Esophagus (tissue), 2 donors: ENCODE measurements around the gene PSMD9. TPM values are rescaled to one million over a fixed set of nuclear protein-coding genes. Genes with fewer than 3 reads are reported as not detected.
"Not testable (repeated sequence)": the region's sequence is repeated elsewhere in the genome, so short reads cannot be mapped to it uniquely, and the experiment has no call there.

ENCODE experiments used
- H3K27ac ChIP-seq, 2 donors: one replicate each; pipeline ENCODE4 v1.5.1; 2013; ENCODE audit warnings: low read depth in 2 of 2, mild to moderate bottlenecking in 2 of 2, inconsistent platforms in 1 of 2, low read length in 1 of 2, moderate library complexity in 1 of 2
- H3K27me3 ChIP-seq, 2 donors: one replicate each; pipeline ENCODE4 v1.6.1; 2013; ENCODE audit warnings: low read length in 2 of 2, control low read depth in 1 of 2, mild to moderate bottlenecking in 1 of 2; ENCODE audit not compliant: insufficient read depth in 2 of 2, control insufficient read depth in 1 of 2
- H3K36me3 ChIP-seq, 2 donors: one replicate each; pipeline ENCODE4 v1.6.1; 2013; ENCODE audit warnings: low read length in 1 of 2; ENCODE audit not compliant: control insufficient read depth in 2 of 2, insufficient read depth in 2 of 2
- H3K4me1 ChIP-seq, 2 donors: one replicate each; pipeline ENCODE4 v1.6.1; 2013; ENCODE audit warnings: low read length in 1 of 2; ENCODE audit not compliant: control insufficient read depth in 2 of 2, insufficient read depth in 2 of 2
- H3K4me3 ChIP-seq, 2 donors: one replicate each; pipeline ENCODE4 v1.5.1; 2013; ENCODE audit warnings: low read length in 2 of 2, mild to moderate bottlenecking in 2 of 2, low read depth in 1 of 2, moderate library complexity in 1 of 2
- H3K9me3 ChIP-seq, 2 donors: one replicate each; pipeline ENCODE4 v1.6.1; 2013; ENCODE audit warnings: mild to moderate bottlenecking in 2 of 2, low read depth in 1 of 2, low read length in 1 of 2, moderate library complexity in 1 of 2; ENCODE audit not compliant: control insufficient read depth in 2 of 2, insufficient read depth in 1 of 2
- WGBS, 2 donors: extraction: QIAGEN DNeasy Blood & Tissue Kit; methylation state at CpG; one replicate each; pipeline ENCODE4 v1.1.7; 2013; 5-methylcytosine and 5-hydroxymethylcytosine counted together
- polyA plus RNA-seq, 2 donors: library from polyadenylated mRNA; stranded (reverse); fragments of 200-250 nt; gene quantifications; one replicate each; pipeline ENCODE4 v1.2.3, GENCODE V29; 2013
- donor health status: healthy with polysubstance abuse.
- donor health status: Bipolar disorder and iron deficiency.

PSMD9 gene, protein sequence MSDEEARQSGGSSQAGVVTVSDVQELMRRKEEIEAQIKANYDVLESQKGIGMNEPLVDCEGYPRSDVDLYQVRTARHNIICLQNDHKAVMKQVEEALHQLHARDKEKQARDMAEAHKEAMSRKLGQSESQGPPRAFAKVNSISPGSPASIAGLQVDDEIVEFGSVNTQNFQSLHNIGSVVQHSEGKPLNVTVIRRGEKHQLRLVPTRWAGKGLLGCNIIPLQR
- 10 to 100 TPM; 18.3 to 88.2 TPM for polyA plus RNA-seq

DNA sequence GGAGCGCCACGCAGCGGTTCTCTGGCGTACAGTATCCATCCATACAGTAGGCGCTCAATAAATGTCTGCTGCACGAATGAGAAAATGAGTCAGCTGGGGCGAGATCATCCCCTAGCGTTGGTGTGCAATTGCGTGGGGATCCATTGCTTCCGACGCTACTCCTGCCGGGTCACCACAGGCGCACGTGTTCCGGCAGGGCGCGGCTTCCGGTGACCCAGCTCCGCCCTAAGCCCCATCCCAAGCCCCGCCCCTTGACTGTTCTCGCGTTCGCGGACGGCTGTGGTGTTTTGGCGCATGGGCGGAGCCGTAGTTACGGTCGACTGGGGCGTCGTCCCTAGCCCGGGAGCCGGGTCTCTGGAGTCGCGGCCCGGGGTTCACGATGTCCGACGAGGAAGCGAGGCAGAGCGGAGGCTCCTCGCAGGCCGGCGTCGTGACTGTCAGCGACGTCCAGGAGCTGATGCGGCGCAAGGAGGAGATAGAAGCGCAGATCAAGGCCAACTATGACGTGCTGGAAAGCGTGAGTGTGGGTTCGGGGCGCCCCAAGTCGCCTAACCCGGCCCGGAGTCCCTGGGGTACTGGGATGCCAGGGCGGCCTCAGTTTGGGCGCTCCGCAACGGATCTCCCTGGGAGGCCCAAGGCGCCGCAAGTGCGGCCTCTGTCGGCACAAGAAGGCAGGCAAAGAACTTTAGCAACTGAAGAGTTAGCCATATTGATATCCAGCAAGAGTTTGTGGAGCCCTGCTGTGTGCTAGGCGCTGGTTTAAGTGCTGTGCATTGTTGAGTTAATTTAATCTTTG, at the start of gene PSMD9:
Gene PSMD9 (plus strand): TSS at position 313 of the 796 bp plus-strand sequence. CDS start 67 bp downstream, at position 380.
- Histone ChIP-seq H3K36me3 (peaks cover 0 to 3% of the 10 kb centered on the region in 2 donors), H3K27ac (peak within 1 kb of the TSS; percentile 97 to 99), H3K4me3 (peak within 1 kb of the TSS; percentile 77), H3K9me3 (no peaks in the 10 kb centered on the region), H3K27me3 (no peaks in the 10 kb centered on the region), H3K4me1 (peaks cover 0 to 2% of the 10 kb centered on the region in 2 donors)
- WGBS, 2 donors, result 0 to 1% methylated on average over 67 of the region's 67 CpGs

DNA sequence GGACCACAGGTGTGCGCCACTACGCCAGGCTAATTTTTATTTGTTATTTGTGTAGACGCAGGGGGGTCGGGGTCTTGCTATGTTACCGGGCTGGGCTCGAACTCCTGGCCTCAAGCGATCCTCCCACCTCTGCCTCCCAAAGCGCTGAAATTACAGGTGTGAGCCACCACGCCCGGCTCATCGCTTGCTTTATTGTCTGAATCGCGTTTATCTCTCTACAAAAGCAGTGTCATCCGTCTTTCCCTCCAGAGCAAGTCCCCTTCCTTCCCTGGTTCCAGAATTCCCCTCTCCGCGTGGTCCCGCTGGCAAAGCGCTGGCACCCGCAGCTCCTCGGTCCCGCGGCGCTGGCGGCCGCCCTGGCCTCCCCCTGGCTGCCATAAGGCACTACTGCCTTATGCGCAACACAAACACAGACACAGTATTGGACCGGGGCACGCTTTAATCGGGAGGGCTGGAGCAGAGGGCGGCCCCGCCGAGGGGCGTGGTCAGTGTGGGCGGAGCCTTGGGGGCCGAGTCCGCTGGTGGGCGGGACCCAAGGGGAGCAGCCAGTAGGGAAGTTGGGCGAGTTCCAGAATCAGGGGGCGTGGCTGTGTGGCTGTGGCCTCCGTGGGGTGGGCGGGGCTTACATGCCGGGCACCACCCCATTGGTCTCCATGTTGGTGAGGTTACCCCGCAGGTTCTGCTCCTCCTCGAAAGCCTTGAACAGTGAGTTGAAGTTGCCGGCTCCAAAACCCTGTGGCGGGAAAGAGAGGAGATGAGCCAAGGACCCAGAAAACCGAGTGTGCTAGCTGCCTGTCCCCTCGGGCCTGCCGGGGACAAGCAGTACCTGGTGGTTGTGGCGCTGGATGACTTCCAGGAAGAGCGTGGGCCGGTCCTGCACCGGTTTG, 49.2 kb upstream of the PSMD9 start:
- Histone ChIP-seq H3K27me3 (no peaks in the 10 kb centered on the region), H3K27ac (peak overlapping the region; percentile 50 to 79)
- WGBS, 2 donors, result 12% methylated on average over 52 to 53 of the region's 53 CpGs

DNA sequence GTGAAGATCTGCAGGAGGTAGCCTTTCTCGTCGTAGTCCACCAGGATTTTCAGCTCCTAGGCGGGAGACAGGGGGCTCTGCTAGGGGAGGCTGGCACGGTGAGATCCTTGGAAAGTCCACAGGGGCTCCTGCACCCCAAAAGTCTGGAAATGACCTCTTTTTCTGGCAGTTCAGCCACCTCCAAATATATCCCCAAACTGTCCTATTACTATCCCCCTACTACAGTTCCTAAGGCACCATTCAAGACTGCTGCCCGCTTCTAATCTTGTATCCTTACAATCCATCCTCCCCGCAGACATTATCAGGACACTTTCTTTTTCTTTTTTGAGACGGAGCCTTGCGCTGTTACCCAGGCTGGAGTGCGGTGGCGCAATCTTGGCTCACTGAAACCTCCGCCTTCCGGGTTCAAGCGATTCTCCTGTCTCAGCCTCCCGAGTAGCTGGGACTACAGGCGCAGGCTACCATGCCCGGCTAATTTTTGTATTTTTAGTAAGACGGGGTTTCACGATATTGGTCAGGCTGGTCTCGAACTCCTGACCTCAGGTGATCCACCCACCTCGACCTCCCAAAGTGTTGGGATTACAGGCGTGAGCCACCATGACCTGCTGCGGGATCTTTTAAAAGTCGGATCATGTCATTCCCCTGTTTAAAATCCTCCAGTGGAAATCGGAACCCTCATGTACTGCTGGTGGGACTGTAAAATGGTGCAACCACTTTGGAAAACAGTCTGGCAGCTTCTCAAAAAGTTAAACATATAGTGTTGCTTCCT, 48.4 kb upstream of the PSMD9 start:
- Histone ChIP-seq H3K36me3 (no peaks in the 10 kb centered on the region), H3K4me1 (no peaks in the 10 kb centered on the region), H3K27me3 (no peaks in the 10 kb centered on the region), H3K27ac (peak overlapping the region; percentile 30 to 79), H3K4me3 (peak overlapping the region; percentile 61 to 70), H3K9me3 (no peaks in the 10 kb centered on the region)
- 69 to 72% methylated on average over 24 of the region's 24 CpGs for WGBS, 2 donors

More for the DNA sequence above, 49.2 kb upstream of the PSMD9 start:
- no peaks in the 10 kb centered on the region for H3K4me1 ChIP-seq
- H3K9me3 ChIP-seq, result no peaks in the 10 kb centered on the region
- H3K36me3 ChIP-seq, result no peaks in the 10 kb centered on the region
- peak overlapping the region; percentile 61 to 70 for H3K4me3 ChIP-seq

DNA sequence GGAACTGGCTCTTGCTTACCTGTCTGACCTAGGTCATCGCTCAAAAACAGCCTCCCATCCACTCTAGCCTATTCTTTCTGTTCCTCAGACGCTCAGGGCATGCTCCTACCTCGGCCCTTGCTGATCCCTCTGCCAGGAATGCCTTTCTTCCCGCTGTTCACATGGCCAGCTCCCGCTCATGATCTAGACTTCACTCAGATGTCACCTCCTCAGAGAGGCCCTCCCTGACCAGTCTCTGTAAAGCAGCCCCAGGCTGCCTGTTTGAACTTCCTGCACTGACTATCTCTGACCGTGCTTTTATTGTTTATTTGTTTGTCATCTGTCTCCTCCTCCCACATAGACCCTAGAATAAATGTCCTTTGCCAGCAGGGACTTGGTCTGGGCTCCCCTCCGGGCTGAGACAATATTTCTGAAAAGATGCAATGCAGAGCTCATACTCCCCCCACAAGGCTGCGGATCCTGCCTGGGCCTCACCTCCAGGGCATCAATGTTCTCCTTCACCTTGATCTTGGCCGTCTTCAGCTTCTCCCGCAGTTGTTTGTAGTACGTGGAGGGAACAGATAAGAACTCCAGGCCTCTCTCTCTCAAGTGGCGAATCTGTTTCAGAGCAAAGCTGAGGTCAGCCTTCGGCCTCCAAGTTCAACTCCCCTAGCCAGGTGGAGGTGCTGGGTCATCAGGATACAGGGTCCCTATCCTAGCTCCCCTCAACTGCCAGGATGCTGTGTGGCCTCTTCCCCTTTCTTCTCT, 45.2 kb upstream of the PSMD9 start:
- no peak overlapping the region for H3K27ac ChIP-seq
- no peaks in the 10 kb centered on the region for H3K4me1 ChIP-seq
- H3K4me3 ChIP-seq, result no peak overlapping the region
- no peaks in the 10 kb centered on the region for H3K36me3 ChIP-seq
- no peaks in the 10 kb centered on the region for H3K27me3 ChIP-seq
- no peaks in the 10 kb centered on the region for H3K9me3 ChIP-seq
- WGBS, 2 donors, result 74 to 79% methylated on average over 13 of the region's 13 CpGs

DNA sequence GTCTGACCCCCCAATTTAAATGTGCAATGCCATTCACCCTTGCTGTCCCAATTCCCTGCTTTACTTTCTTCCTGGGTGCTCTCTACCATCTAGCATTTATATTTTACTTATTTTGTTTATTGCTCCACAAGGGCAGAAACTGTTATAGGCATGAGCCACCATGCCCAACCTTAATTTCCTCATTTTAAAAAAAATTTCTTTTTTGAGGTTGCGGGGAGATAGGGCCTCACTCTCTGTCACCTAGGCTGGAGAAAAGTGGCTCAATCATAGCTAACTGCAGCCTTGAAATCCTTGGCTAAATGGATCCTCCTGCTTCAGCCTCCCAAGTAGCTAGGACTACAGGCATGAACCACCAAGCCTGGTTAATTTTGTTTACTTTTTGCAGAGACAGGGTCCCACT, 42.9 kb upstream of the PSMD9 start:
- Histone ChIP-seq H3K27ac (no peak overlapping the region), H3K9me3 (no peaks in the 10 kb centered on the region), H3K4me3 (no peak overlapping the region), H3K36me3 (no peaks in the 10 kb centered on the region), H3K4me1 (no peaks in the 10 kb centered on the region), H3K27me3 (no peaks in the 10 kb centered on the region)
- 94 to 95% methylated on average over 1 of the region's 1 CpG for WGBS, 2 donors

DNA sequence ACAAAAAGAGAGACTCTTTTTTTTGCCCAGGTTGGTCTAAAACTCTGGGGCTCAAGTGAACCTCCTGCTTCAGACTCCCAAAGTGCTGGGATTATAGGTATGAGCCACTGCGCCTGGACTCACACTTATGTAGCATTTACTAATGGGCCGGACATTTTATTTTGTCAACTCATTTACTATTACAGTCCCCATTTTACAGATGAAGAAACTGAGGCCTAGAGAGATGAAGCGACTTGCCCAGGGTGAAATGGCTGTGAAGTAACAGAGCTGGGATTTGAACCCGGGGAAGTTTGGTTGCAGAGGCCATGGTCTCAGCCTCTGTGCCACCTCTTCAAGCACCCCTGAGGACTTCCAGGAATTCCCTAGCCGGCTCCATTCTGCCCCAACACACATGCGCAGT, 39.4 kb upstream of the PSMD9 start:
- Histone ChIP-seq H3K27me3 (no peaks in the 10 kb centered on the region), H3K27ac (no peak overlapping the region), H3K4me1 (no peaks in the 10 kb centered on the region), H3K36me3 (no peaks in the 10 kb centered on the region), H3K4me3 (no peak overlapping the region), H3K9me3 (no peaks in the 10 kb centered on the region)
- WGBS, 2 donors, result 96 to 97% methylated on average over 6 of the region's 6 CpGs

DNA sequence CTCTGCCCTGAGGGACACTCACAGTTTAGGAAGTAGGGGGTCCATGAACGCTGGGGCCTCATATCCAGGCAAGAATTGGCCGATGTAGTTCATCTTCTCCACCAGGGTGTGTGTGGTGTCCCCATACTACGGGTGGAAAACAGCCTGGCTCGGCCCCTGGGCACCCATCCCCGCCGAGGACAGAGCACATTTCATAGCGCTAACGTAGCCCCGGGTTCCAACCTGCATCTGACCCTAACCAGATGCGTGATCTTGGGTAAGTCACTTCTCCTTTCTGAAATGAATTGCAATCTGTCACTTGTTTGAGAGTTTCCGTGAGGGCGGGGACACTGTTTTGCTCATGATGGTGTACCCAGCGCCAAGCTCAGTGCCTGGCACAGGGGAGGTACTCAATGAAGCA, 38.9 kb upstream of the PSMD9 start:
- H3K4me3 ChIP-seq, result no peak overlapping the region
- no peaks in the 10 kb centered on the region for H3K9me3 ChIP-seq
- no peaks in the 10 kb centered on the region for H3K27me3 ChIP-seq
- no peak overlapping the region for H3K27ac ChIP-seq
- no peaks in the 10 kb centered on the region for H3K4me1 ChIP-seq
- 77 to 81% methylated on average over 13 of the region's 13 CpGs for WGBS, 2 donors
- no peaks in the 10 kb centered on the region for H3K36me3 ChIP-seq

DNA sequence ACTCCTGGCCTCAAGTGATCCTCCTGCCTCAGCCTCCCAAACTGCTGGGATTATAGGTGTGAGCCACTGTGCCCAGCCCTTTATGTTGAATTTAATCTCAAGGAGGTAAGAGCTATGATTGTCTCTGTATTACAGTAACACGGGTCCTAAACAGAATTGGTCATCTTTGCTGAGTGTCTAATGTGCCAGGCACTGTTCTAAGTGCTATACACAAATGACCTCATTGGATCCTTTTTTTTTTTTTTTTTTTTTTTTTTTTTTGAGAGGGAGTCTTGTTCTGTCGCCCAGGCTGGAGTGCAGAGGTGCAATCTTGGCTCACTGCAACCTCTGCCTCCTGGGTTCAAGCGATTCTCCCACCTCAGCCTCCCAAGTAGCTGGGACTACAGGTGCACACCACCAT, 36.2 kb upstream of the PSMD9 start:
- not testable (repeated sequence) for H3K36me3 ChIP-seq, H3K4me3 ChIP-seq, H3K9me3 ChIP-seq, H3K27ac ChIP-seq, H3K27me3 ChIP-seq, H3K4me1 ChIP-seq
- WGBS, 2 donors, result 57 to 70% methylated on average over 3 of the region's 3 CpGs
